Fibroblast of skin of scalp (primary cell): ENCODE results near the gene IQCH.

Experiments
- DNase-seq: peaks from one replicate; pipeline ENCODE4 v3.0.0-alpha.2; 2013

The IQCH gene

DNA sequence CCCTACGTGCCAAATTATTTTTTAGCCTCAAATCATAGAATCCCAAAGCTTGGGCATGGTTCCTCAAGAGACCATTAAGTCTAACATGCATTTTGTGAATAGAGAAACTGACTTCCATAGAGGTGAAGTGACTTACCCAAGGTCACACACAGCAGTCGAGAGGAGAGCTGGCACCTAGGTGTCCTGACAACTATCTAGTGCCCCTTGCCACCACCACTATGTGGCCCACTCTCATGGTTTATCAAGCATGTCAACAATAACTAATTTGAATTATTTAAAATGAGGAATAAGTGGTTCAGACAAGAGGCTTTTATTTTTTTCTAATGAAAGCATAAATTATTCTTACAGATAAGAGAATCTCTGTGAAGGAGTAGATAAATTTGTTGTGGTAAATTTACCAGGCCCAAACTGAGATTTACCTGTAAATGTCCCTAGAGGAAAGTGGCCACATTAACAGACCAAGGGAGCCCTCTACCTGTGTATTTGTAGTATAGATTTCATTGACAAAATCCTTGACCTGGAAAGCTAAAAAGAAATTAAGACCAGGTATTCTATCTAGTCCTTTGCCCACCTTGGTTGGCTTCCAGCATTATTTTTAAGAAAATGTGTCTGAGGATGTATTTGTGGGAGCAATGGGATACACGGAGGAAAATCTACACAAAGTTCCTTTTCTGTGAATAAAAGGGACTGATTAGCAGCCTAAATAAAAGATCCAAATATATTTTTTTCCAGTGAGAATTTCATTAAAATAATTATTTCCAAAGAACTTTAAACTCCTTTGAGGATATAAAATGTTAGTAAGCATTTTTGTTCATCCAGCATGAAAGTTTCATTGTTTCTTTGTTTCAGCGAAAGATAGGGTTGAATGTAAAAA, 49.1 kb downstream of the IQCH start:
- DNase-seq: peak; percentile 14

DNA sequence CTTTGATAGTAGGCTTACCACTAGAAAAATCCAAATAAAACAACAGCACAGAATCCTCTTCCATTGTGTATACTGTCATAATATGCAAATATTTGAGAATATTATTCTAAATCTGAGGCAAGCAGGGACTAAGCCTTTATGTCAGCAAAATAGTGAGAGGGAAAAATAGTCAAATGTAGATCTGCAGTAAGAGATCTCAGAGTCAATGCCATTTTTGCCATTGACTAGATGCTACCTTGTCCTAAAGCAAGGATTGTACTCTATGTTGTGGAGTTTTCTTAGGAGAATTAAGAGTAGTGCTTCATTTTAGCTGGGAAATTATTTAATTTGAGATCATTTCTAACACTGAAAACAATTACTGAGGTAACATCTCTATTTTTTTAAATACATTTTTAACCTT, 50.2 kb downstream of the IQCH start:
- DNase-seq: no peak

DNA sequence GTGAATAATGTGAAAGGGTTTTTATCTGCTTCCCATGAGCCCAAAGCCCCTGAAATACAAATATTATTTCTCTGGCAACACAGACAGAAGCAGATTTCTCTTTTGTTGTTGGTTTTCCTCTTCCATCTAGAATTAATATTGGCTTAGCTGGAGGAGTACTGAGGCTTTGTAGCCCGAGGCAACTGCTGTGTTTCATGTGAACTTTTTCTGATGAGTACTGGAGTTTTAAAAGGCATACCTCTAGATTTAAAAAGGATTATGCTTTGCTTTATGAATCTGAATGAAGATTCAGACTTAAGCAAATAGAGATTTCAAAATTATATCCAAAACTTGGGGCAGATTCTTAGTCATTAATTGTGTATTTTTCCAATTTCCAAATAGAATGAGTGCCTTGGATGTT, 50.9 kb downstream of the IQCH start:
- no peak for DNase-seq

DNA sequence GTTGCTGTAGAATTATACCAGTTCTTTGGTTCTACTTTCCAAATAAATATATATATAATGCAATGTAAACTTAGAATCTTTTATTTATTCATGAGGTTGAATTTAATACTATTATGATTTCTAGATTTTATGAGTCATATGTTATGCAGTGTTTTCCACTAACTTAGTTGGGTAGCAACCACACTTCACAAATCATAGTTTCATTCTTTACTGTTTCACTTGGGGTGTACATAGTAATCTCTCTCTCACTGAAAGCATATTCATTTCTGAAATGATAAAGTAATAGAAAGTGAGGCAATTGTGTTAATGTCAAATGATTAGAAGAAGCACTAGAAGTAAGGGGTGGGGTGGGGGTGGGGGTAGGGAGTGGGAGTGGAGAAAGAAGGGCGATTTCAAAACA, 52.6 kb downstream of the IQCH start:
- DNase-seq: peak; percentile 28

DNA sequence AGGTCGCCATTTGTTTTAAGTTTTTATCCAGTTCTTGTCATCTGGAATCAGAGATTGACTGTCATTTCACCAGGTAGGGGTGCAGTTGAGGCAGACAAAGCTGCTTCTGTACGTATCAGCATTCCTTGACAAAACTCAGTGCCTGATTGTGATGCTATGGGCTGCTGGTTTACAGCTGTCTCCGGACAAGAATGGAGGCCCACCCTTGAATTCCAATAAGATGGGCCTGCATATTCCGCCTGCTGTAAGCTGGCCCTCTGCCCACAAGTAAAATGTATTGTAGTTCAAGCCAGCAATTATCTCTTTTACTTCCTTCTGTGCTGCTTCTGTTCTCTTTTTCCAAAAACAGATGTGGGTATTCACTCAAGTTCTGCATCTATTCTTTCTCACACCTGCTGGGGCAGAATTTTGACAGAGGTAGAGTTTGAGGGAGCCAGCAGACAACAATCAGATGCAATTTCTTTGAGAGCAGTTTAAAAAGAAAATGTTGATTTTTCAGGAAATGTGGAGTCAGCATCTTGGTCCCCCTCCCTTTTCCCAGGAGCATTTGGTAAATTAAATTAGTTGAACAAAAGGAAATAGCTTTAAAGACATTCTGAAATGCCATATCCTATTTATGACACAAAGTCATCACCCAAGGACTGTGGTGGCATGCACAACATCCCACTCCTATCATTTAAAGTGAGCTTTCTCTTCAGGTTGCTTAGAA, 53.5 kb downstream of the IQCH start:
- peak; percentile 8 for DNase-seq

DNA sequence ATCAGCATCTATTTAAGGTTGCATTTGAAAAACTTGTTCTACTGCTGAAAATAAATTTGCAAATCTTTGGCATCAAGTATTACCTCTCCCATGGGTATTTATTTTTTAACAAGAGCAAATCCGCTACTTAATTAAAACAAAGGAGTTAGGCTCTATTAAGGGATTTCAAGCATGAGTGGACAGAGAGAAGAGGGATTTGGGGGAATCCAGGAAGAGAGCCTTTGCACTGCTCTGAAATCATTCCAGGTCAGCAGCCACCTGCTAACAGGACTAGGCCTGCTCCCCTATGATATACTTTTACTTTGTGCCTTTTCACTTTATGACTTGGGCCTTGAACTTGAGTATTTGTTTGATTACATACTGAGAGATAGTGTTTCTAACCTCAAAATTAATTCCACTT, 57.1 kb downstream of the IQCH start:
- DNase-seq: no peak

DNA sequence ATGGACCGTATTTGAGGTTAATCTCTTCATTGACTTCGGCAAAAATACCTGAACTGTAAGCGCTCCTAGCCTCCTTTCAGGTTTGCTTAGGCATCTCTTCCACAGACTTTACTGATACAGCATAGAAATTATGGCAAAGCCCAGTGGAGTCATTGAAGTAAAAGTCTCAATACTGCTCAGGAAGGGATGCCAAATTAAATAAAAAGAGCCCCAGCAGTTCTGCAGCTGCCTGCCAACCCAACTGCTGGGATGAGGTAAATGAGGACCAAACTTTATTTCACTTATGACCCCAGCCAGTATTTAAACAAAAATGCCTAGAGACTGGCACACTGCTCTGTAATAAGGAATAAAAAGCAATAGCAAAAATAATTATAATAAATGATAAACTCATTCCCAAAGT, 65.4 kb downstream of the IQCH start:
- DNase-seq: no peak

DNA sequence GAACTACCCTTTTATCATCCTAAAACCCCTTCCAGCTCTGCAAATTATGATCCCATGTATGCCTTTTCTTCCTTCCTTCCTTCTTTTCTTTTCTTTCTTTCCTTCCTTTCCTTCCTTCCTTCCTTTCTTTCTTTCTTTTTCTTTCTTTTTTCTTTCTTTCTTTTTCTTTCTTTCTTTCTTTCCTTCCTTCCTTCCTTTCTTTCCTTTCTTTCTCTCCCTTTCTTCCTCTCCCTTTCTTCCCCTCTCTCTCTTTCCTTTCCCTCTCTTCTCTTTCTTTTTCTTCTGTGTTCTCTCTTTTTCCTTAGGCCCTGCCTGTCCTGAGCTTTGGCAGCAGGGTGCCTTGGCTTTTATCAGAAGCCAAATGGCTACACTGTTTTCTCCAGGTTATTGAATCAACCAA, 66.8 kb downstream of the IQCH start:
- DNase-seq: no peak

DNA sequence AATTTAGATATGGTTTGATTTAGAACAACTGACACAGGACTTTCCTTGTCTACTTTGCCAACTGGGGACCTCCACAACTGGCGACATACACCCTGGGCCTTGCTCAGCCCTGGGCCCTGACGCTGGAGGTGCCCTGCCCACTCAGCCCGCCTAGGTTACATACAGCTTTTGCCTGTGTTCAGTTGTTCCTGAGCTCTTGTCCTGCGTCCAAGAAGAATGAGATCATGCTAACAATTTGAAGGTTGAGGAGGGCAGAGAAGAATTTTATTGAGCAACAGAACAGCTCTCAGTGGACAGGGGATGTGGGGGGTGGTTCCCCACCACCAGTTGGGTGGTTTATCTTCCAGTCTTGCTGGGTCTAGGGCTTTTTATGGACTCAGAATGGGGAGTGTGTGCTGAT, 67.9 kb downstream of the IQCH start:
- DNase-seq: peak; percentile 25

DNA sequence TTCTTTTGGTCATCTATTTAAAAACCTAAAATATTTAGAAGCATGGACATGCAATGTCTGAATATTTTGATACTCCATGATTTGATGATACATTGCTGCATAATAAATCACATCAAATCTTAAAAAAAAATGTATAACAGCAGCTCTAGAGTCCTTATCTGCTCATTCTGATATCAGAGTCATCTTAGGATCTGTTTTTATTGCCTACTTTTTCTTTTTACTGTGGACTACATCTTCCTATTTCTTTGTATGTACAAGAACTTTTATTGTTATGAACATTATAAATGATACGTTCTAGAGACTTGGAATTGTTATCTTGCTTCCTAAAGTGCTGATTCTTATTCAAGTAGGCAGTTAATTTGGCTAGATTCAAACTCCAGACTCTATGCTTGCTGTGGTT, 72.7 kb downstream of the IQCH start:
- no peak for DNase-seq

DNA sequence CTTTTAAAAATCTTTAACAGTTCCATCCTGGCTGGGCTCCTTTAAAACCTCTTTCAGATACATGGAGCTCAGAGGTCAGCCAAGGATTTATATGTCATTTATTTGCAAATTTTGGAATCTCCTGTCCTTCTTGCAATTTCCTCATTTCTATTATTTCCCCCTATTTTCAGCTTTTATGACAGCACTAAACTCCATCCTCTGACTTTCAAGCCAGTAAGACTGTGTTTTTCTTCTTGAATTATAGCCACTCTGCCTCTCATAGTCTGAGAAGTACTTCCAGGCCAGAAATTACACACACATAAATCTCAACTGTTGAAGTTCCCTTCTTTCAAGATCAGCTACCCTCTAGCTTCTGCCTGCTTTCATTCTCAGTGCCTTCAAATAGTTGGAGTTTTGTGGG, 73.2 kb downstream of the IQCH start:
- no peak for DNase-seq

DNA sequence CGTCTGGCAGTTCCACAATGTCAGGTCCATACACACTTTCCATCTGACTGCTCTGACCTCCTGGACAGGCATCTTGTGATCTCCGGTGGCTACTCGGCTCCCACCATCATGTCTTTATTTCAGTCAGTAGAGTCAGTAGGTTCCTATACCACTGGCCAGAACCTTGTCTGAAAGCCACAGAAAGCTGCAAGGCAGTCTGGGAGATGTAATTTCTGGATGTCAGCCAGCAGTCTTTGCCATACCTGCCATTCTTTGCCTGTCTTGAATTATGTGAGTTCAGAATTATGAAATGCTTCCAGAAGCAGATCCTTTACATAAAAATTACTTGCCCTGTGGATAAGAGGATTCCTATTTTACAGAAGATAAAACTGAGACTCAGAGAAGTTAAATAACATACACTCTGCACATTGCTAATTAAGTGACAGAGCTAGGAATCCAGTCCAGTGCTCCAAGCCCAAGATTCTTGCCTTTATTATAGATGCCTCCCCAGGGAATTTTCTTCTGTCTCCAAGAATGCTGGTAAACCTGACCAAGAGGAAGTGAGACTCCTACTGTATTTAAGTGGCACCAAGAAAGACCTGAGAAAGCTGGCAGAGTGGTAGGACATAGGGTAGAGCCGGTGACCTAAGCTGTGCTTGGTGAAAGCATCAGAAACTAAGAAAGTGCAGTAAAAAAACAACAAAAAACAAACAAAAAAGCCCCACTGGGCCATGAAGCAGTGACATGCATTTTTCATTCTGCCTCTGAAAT, 75.6 kb downstream of the IQCH start:
- peak; percentile 24 for DNase-seq

DNA sequence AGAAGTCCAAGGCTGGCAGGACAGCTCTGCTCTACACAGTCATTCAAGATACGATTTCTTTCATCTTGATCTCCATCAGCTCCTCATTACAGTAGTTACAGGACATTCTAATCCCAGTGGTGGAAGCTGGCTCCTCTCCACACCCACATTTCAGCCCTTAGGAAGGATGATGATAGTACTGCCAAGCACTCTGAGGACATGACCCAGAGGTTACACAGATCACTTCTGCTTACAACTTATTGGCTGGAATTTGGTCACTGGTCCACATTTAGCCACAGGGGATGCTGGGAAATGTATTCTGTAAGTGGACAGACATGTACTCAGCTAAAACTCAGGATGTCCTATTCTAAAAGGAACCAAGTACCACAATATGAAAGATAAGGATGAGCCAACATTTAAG, 77.1 kb downstream of the IQCH start:
- no peak for DNase-seq

DNA sequence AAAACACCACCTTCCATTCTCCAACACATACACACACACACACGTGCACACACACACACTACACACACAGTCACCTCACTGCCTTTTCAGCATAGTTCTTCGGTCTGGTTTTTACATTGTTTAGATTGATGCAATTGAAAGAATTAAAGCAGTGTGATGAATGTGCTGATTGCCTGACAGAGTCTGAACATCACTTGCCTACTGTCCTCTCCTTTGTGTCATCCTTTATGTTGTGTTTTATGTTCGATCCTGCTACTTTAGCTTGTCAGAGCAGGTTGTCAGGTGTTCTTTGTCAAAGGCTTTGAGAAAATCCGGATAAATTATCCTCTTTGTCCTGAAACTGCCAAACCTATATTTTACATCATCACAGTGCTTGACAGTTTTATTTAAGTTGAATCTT, 80.4 kb downstream of the IQCH start:
- no peak for DNase-seq

DNA sequence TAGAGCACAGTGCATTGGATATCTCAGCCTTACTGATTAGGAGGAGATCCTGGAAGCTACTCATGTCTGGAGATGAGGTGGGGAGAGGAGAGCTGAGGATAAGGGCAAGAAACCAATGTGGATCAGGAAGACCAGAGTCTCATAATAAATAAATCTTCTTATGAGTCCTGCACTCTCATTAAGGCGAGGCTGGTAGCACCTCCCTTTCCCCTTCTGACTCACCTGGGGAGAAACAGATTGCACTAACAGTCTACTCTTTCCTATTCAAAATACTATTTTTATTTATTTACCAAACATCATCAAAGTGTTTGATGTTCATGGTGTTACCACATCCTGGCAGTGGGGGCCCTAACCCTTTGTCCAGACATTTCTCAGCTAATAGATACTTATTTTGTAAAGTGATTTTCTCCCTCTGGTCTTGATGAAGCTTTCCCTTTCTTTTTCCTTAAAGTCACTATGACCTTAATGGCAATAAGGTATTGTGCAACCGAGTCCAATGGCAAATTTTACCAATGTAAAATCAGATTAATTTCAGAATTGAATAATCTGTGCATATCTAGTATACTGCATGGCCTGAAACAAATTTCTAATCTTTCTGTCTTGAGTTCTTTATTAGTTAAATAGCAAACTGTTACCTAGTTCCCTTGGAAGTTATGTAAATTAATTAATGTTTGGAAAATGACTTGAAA, 81.1 kb downstream of the IQCH start:
- no peak for DNase-seq

DNA sequence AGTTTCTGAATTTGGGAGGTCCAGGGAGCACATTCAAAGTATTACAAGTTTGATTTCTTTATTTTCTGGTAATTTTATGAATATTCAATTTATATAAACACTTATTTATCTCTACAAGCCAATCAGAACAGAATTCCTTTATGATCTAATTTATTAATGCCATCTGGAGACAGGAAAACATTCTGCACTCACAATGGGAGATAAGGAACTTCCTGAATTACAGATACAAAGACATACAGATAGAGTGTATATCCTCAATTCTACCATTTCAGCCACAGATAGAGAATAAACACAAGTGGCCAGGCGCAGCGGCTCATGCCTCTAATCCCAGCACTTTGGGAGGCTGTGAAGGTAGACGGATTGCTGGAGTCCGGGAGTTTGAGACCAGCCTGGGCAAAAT, 86.0 kb downstream of the IQCH start:
- no peak for DNase-seq

DNA sequence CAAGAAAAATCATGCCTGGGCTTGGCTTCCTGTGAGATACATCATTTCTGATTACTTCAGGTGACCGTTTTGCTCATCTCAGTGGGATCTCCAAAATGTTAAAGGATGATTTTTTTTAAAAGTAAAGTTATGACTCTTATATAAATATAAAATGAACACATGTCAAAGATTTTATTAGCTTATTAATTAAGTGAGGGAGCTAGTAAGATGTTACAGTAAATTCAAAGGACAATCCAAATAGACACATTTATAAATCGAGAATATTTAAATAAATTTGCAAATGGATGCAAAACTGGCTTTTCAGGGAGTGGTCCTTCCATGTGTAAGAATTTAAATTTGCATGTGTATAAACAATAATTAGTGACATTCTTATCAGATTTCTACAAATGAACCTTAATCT, 87.0 kb downstream of the IQCH start:
- no peak for DNase-seq

DNA sequence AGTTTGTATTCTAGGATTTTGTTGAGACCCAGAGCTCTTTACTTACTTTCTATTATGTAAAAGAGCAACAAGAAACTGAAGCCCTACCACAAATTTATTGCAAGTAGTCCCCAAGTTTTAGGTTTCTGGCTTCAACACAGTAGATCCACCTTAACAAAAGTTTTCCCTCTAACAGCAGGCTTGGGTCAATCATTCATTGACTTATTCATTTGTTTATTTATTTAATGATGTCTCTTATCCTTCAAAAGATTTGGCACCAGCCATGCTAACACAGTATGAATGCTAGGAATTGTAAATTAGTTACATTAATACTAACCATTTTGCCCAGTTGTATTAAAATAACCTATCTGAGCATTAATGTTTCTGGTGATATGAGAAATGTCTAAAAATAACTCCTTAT, 88.6 kb downstream of the IQCH start:
- DNase-seq: no peak

DNA sequence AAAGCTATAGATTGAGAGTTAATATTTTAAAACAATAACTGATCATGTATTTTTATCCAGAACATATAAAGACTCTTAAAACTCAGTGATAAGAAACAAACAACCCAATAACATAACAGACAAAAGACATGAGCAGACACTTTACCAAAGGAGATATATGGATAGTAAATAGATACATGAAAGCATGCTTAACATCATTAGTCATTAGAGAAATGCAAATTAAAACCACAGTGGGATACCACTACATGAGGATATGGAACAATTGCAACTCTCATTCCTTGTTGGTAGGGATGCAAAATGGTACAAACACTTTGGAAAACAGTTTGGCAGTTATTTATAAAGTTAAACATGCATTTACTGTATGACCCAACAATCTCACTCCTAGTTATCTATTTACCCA, 95.0 kb downstream of the IQCH start:
- no peak for DNase-seq

DNA sequence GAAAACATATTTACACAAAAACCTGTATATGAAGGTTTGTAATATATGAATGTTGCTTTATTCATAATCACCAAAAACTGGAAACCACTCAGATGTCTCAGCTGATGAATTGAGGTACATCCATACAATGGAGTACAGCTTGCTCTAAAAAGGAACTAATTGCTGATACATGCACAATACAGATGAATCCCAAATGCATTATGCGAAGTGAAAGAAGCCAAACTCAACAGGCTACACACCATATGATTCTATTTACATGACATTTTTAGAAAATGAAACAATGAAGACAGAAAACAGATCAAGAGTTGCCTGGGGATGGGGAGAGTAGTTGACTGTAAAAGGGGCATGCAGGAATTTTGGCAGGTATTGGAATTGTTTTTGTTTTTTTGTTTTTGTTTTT, 95.5 kb downstream of the IQCH start:
- DNase-seq: no peak

DNA sequence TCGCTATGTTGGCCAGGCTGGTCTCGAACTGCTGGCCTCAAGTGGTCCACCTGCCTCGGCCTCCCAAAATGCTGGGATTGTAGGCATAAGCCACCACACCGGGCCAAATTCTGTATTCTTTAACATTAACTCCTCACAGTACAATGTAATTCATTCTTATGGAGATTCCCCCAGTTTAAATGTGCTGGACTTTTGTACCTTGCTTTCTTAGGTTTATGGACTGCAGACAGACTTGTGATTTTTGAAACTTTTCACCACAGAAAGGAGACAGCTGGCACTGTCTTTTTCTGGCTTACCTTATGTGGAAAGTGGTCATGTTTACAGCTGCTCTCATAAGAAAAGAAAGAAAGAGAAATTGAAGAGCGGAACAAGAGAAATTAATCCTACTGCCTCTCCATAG, 103.8 kb downstream of the IQCH start:
- no peak for DNase-seq

DNA sequence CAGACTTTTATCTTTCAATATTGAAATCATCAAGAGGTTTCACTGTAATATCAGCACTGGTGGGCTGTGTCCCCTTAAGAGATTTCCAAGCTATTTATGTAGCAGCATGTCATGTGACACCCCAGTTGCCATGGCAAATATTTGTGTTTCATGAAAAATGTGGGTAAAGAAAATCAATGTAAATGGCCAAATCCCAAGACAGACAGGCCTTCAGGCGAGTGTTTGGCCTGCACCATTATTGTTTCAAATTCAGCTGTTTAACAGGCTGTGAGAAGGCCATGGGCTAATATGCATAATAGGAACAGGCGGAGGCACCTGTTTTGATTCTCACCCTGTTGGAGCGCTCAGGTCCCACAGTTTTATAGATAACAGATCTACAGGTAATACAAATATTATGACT, 104.2 kb downstream of the IQCH start:
- no peak for DNase-seq
